ENCODE data around the gene LARGE2. TPM values are rescaled to one million over a fixed set of nuclear protein-coding genes. Genes with fewer than 3 reads are reported as not detected.
A peak's percentile ranks its signal among the peaks of the same experiment; 100 is the strongest.

Gene LARGE2
- total and polyA plus RNA-seq, 4 experiments from 2014 or later, result 3.1 to 8.6 (median 4.6) TPM

DNA sequence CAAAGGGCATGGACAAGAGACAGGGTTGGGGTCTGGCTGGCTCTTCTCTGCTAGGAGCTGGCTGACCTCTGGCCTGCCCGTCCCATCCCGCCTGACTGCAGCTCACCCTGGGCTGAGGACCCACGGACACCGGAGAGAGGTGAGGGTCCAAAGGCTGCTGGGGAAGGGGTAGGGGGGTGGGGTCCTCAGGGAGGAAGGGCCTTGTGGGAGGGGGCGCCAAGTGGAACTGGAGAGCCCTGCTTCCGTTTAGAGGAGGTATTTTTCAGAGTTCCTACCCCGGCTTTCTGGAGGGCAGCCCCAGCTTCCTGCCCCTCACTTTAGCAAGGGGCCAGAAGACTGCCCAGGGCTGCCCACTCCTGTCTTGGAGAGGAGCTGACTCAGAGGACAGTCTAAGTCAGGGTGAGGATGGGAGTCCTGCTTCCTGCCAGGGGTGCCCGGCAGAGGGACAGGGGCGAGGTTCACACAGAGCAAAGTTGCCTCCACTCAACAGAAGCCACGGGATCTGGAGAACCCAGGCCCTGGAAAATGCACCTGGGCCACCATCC lies 7.1 kb downstream of the LARGE2 start:
- Mint-ChIP-seq H3K4me3 (peak overlapping the region; percentile 59 to 88 (median 79)), H3K36me3 (peaks cover 9 to 18% of the 10 kb centered on the region in 2 donors), H3K9me3 (peaks cover 0 to 2% (median 0%) of the 10 kb centered on the region in 8 donors), H3K27ac (peak overlapping the region; percentile 78 to 98 (median 94)), H3K4me1 (peaks cover 23 to 52% (median 39%) of the 10 kb centered on the region in 4 donors), H3K27me3 (no peaks in the 10 kb centered on the region)
- peaks cover 14% of the 10 kb centered on the region for H3K36me3 ChIP-seq (ENCODE audit: insufficient read depth, low read length)
- ChIA-PET POLR2A (ENCODE audit: partially characterized antibody) (interaction anchor here (1.0 to 6.2 kb wide), 3 partner anchors 8 to 29 kb away, joined by 4 to 77 read pairs (median 7); partner anchors contain the start of gene PEX16), CTCF (ENCODE audit: partially characterized antibody) (interaction anchor here (1.5 to 2.8 kb wide), 2 partner anchors 35 to 77 kb away, joined by 5 to 14 read pairs; no protein-coding TSS in a partner anchor)
- H3K4me1 ChIP-seq (ENCODE audit: insufficient read depth, low read length), result peaks cover 42% of the 10 kb centered on the region
- no peak for DNase-seq
- H3K27ac ChIP-seq (ENCODE audit: low read depth, low read length), result peak overlapping the region; percentile 41
- H3K27me3 ChIP-seq (ENCODE audit: insufficient read depth, low read length), result no peaks in the 10 kb centered on the region
- intact Hi-C loops (cut with micrococcal nuclease), result no loop called here
- no peaks in the 10 kb centered on the region for H3K9me3 ChIP-seq (ENCODE audit: control insufficient read depth in 1 of 2, low read length in 2 of 2)
- H3K4me3 ChIP-seq (ENCODE audit: low read length in 2 of 2), result no peak overlapping the region

DNA sequence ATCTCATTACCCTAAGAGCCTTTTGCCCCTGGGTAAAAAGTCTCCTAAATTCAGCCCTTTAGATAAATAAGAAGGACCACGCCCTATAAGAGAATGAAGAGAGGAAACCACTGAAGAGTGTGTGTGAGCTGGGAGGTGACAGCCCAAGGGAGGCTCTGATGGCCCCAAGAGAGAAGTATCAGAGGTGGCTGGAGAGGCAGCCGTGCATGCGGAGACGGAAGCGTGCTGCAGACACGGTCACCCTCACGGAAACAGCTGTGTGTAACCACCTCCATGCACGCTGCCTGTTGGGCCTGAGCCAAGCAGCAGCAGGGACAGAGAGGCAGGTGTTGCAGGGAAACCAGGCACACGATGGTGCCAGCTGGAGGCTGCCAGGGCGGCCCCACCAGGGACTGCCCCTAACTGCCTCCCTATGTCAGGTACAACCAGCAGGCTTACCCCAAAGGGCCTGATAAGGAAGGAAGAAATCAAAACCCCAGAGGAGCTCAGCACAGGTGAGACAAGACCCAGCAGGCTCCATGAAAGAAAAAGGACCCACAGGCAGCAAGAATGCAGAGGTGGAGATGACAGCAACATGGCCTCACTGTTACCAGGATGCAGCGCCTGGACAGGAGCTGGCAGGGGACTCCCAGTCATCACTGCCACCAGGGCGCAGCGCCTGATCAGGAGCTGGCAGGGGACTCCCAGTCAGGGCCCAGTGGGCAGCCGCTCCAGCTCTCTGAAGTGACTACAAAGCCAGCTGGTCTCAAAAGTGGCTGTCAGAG lies 7.8 kb downstream of the LARGE2 start:
- CTCF ChIA-PET (ENCODE audit: partially characterized antibody), result interaction anchor here (1.3 to 2.8 kb wide), 3 partner anchors 12 to 76 kb away, joined by 4 to 14 read pairs (median 5); partner anchors contain the start of gene PEX16
- peak; percentile 50 to 72 (median 56) for DNase-seq
- H3K27ac Mint-ChIP-seq, result peak overlapping the region; percentile 78 to 98 (median 94)
- POLR2A ChIA-PET (ENCODE audit: partially characterized antibody), result interaction anchor here (0.6 to 6.2 kb wide), 5 partner anchors 9 to 108 kb away, joined by 3 to 77 read pairs (median 4); partner anchors contain the start of gene PEX16
- intact Hi-C loops (cut with micrococcal nuclease), result no loop called here
- Histone ChIP-seq H3K27ac (ENCODE audit: low read depth, low read length) (peak overlapping the region; percentile 41), H3K4me1 (ENCODE audit: insufficient read depth, low read length) (peaks cover 42% of the 10 kb centered on the region), H3K4me3 (ENCODE audit: low read length in 2 of 2) (peak overlapping the region in 1 of 2 donors; percentile 1), H3K27me3 (ENCODE audit: insufficient read depth, low read length) (no peaks in the 10 kb centered on the region), H3K9me3 (ENCODE audit: control insufficient read depth in 1 of 2, low read length in 2 of 2) (no peaks in the 10 kb centered on the region), H3K36me3 (ENCODE audit: insufficient read depth, low read length) (peaks cover 20% of the 10 kb centered on the region)
- H3K36me3 Mint-ChIP-seq, result peaks cover 12 to 23% of the 10 kb centered on the region in 2 donors
- H3K4me3 Mint-ChIP-seq, result peak overlapping the region; percentile 59 to 88 (median 79)
- H3K9me3 Mint-ChIP-seq, result peaks cover 0 to 2% (median 0%) of the 10 kb centered on the region in 8 donors
- H3K27me3 Mint-ChIP-seq, result no peaks in the 10 kb centered on the region
- peaks cover 23 to 52% (median 38%) of the 10 kb centered on the region in 4 donors for H3K4me1 Mint-ChIP-seq

DNA sequence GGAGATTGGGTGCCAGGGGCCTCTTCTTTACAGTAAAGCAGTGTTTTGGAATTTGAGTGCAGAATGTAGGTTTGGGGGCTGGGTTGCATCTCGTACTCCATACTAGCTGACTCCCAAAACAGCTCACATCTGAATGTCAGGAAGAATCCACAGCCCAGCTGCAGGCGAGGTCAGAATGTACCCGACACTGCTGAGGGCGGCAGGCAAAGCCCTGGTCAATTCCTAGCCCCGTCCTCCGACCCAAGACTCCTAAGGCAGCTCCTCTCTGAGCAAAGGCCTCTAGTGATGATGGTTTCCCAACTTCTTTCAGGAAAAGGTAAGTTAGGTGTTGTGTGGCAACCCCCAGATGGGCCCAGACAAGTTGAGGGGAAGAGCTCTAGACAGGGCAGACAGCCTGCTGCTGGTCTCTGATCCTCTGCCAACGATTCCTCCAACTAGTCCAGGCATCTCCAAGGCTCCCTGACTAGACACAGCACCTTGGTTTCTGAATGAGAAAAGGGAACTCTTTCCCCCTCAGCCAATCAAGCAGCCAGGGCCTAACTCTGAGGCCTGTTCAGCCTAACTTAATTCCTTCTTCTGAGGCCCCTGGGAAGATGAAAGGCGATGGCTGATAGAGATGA lies 8.6 kb downstream of the LARGE2 start:
- peaks cover 42% of the 10 kb centered on the region for H3K4me1 ChIP-seq (ENCODE audit: insufficient read depth, low read length)
- intact Hi-C loops (cut with micrococcal nuclease), result no loop called here
- no peaks in the 10 kb centered on the region for H3K27me3 Mint-ChIP-seq
- H3K27ac Mint-ChIP-seq, result peak overlapping the region; percentile 78 to 98 (median 87)
- H3K9me3 Mint-ChIP-seq, result peaks cover 0 to 2% (median 0%) of the 10 kb centered on the region in 8 donors
- H3K4me3 Mint-ChIP-seq, result peak overlapping the region in 4 of 8 donors; percentile 20 to 78 (median 42)
- DNase-seq, result no peak
- no peaks in the 10 kb centered on the region for H3K27me3 ChIP-seq (ENCODE audit: insufficient read depth, low read length)
- peaks cover 28% of the 10 kb centered on the region for H3K36me3 ChIP-seq (ENCODE audit: insufficient read depth, low read length)
- ChIA-PET POLR2A (ENCODE audit: partially characterized antibody) (interaction anchor here (1.3 to 6.2 kb wide), 3 partner anchors 10 to 35 kb away, joined by 3 to 77 read pairs (median 7); partner anchors contain the start of gene PEX16), CTCF (ENCODE audit: partially characterized antibody) (interaction anchor here (1.3 to 2.8 kb wide), 3 partner anchors 13 to 75 kb away, joined by 4 to 14 read pairs (median 5); partner anchors contain the start of gene PEX16)
- H3K4me3 ChIP-seq (ENCODE audit: low read length in 2 of 2), result no peak overlapping the region
- peaks cover 12 to 25% of the 10 kb centered on the region in 2 donors for H3K36me3 Mint-ChIP-seq
- H3K4me1 Mint-ChIP-seq, result peaks cover 23 to 52% (median 38%) of the 10 kb centered on the region in 4 donors
- peak overlapping the region; percentile 41 for H3K27ac ChIP-seq (ENCODE audit: low read depth, low read length)
- no peaks in the 10 kb centered on the region for H3K9me3 ChIP-seq (ENCODE audit: control insufficient read depth in 1 of 2, low read length in 2 of 2)

GRCh38 chr11:45931739-45932138 lies 9.3 kb downstream of the LARGE2 start:
- DNase-seq, result no peak
- H3K9me3 ChIP-seq (ENCODE audit: control insufficient read depth in 1 of 2, low read length in 2 of 2), result no peaks in the 10 kb centered on the region
- peak overlapping the region; percentile 7 for H3K27ac ChIP-seq (ENCODE audit: low read depth, low read length)
- ChIA-PET CTCF (ENCODE audit: partially characterized antibody) (interaction anchor here (1.3 kb wide), 1 partner anchor 14 kb away, joined by 4 read pairs; the partner anchor contains the start of gene PEX16), POLR2A (ENCODE audit: partially characterized antibody) (interaction anchor here (6.2 kb wide), 1 partner anchor 14 kb away, joined by 77 read pairs; the partner anchor contains the start of gene PEX16)
- Mint-ChIP-seq H3K9me3 (peaks cover 0 to 2% (median 0%) of the 10 kb centered on the region in 8 donors), H3K27ac (peak overlapping the region; percentile 78 to 98 (median 87)), H3K4me1 (peaks cover 23 to 52% (median 38%) of the 10 kb centered on the region in 4 donors), H3K27me3 (no peaks in the 10 kb centered on the region), H3K36me3 (peaks cover 13 to 30% of the 10 kb centered on the region in 2 donors), H3K4me3 (no peak overlapping the region)
- peaks cover 42% of the 10 kb centered on the region for H3K4me1 ChIP-seq (ENCODE audit: insufficient read depth, low read length)
- H3K36me3 ChIP-seq (ENCODE audit: insufficient read depth, low read length), result peaks cover 33% of the 10 kb centered on the region
- intact Hi-C loops (cut with micrococcal nuclease), result no loop called here
- H3K27me3 ChIP-seq (ENCODE audit: insufficient read depth, low read length), result no peaks in the 10 kb centered on the region
- no peak overlapping the region for H3K4me3 ChIP-seq (ENCODE audit: low read length in 2 of 2)

DNA sequence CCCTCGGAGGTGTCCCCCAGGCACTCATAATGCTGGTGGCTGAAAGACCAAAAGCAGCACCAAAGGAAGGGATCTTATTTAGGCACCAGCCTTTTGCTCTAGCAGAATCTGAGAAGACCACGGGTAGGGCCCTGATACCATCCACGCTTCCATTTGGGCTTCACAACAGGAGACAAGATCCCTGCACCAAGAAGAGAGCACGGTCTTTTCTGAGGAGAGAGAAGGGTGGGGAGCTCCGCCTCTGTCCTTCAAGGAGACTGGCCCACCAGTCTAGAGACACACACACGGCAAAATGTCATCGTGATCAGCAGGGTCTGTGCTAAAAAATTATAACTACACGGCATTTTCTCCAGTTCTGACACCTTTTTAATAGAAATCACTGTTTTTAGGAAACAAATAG lies 9.8 kb downstream of the LARGE2 start:
- H3K4me3 ChIP-seq (ENCODE audit: low read length in 2 of 2), result no peak overlapping the region
- H3K27ac Mint-ChIP-seq, result peak overlapping the region in 6 of 7 donors; percentile 24 to 98 (median 75)
- ChIA-PET CTCF (ENCODE audit: partially characterized antibody) (no interaction called here), POLR2A (ENCODE audit: partially characterized antibody) (interaction anchor here (0.7 kb wide), 1 partner anchor 15 kb away, joined by 3 read pairs; no protein-coding TSS in a partner anchor)
- intact Hi-C loops (cut with micrococcal nuclease), result no loop called here
- peaks cover 33% of the 10 kb centered on the region for H3K36me3 ChIP-seq (ENCODE audit: insufficient read depth, low read length)
- H3K4me1 ChIP-seq (ENCODE audit: insufficient read depth, low read length), result peaks cover 37% of the 10 kb centered on the region
- no peak for DNase-seq
- peaks cover 0 to 2% (median 0%) of the 10 kb centered on the region in 8 donors for H3K9me3 Mint-ChIP-seq
- H3K4me3 Mint-ChIP-seq, result peak overlapping the region in 1 of 8 donors; percentile 0
- H3K27ac ChIP-seq (ENCODE audit: low read depth, low read length), result peak overlapping the region; percentile 25
- no peaks in the 10 kb centered on the region for H3K27me3 Mint-ChIP-seq
- no peaks in the 10 kb centered on the region for H3K27me3 ChIP-seq (ENCODE audit: insufficient read depth, low read length)
- H3K4me1 Mint-ChIP-seq, result peaks cover 23 to 50% (median 34%) of the 10 kb centered on the region in 4 donors
- H3K36me3 Mint-ChIP-seq, result peaks cover 17 to 34% of the 10 kb centered on the region in 2 donors
- H3K9me3 ChIP-seq (ENCODE audit: control insufficient read depth in 1 of 2, low read length in 2 of 2), result no peaks in the 10 kb centered on the region

DNA sequence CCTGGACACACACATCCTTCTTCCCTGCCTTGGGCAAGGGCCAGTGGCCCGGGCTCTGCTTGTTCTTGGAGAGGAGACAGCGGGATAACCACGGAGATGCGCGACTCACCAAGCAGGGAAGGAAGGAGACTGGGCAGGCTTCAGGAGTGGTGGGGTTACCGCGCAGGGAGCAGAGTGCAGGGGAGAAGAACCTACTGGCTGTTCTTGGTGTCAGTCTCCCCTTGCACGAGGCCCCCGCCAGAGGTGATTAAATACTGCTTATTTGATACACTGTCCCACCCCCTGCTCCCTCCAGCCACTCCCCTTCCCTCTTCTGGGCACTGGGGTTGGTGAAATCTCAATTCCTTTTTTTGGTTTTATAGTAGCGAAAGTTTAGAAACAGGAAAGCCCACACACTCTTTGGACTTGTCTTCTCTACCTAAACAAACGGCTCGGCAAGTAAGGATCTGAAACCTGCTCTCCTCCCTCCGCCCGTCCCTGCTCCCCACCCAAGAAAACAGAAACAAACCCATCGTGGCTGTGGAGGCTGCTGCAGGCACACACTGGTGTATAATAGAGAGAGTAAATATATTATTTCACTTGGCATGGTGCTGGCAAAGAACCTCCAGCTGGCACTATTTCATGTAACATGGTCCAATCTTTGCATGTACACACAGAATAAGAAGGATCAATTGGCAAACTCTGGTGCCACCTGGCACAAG lies 10.8 kb downstream of the LARGE2 start:
- Histone ChIP-seq H3K36me3 (ENCODE audit: insufficient read depth, low read length) (peaks cover 33% of the 10 kb centered on the region), H3K4me1 (ENCODE audit: insufficient read depth, low read length) (peaks cover 32% of the 10 kb centered on the region), H3K27me3 (ENCODE audit: insufficient read depth, low read length) (no peaks in the 10 kb centered on the region), H3K9me3 (ENCODE audit: control insufficient read depth in 1 of 2, low read length in 2 of 2) (no peaks in the 10 kb centered on the region), H3K4me3 (ENCODE audit: low read length in 2 of 2) (no peak overlapping the region), H3K27ac (ENCODE audit: low read depth, low read length) (no peak overlapping the region)
- Mint-ChIP-seq H3K27me3 (no peaks in the 10 kb centered on the region), H3K36me3 (peaks cover 17 to 40% of the 10 kb centered on the region in 2 donors), H3K27ac (peak overlapping the region in 3 of 7 donors; percentile 13 to 75 (median 68)), H3K4me1 (peaks cover 20 to 40% (median 29%) of the 10 kb centered on the region in 4 donors), H3K4me3 (no peak overlapping the region), H3K9me3 (no peaks in the 10 kb centered on the region)
- intact Hi-C loops (cut with micrococcal nuclease), result no loop called here
- POLR2A ChIA-PET (ENCODE audit: partially characterized antibody), result no interaction called here
- DNase-seq, result no peak
- CTCF ChIA-PET (ENCODE audit: partially characterized antibody), result no interaction called here

Data from CD4-positive, alpha-beta memory T cell (primary cell).